Thyroid gland (tissue), 4 donors: ENCODE measurements around the gene ATAD3A.

Experiments
- CTCF ChIP-seq, 6 experiments: fragments of 200-600 bp in 3 of 6; fragments of 450-650 bp in 3 of 6; sonication (generic) in 3 of 6; IDR thresholded peaks; one replicate each; pipeline ENCODE4 v1.5.1; 2016 to 2019; ENCODE audit warnings: antibody characterized with exemption in 6 of 6, mild to moderate bottlenecking in 2 of 6, inconsistent platforms in 1 of 6, moderate library complexity in 1 of 6
- POLR2A ChIP-seq, 2 donors: fragments of 450-650 bp; IDR thresholded peaks; one replicate each; pipeline ENCODE4 v1.6.1; 2017; ENCODE audit warnings: antibody characterized with exemption in 2 of 2, mild to moderate bottlenecking in 2 of 2, moderate library complexity in 1 of 2

DNA sequence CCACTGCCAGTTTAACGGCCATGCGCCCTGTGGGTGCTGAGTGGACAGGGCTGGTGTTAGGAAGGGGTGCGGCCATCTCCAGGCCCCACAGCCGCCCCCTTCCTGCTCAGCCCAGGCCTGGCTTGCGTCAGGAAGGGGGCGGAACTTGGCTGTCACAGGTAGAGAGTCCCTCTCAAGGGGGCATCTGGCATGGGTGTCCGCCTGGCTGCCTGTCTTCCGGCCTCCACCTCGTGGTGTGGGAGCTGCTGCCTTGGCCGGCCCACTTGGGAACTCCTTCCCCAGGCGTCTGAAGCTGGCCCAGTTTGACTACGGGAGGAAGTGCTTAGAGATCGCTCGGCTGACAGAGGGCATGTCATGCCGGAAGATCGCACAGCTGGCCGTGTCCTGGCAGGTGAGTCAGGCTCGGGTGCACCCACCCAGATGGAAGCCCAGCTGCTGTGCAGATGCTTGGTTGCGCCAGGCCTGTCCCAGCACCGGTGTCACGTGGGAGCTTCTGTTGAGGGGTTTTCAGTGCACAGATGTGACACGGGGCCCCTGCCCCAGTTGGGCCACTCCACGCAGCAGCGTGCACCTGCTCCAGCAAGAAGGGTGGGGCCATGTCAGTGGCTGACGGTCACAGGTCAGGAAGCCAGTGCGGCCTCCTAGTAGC lies 49.5 kb upstream of the ATAD3A start:
- peak in 1 of 6 experiments; percentile 12 for TF ChIP-seq CTCF (IDR thresholded peaks at IDR 0.05)
- TF ChIP-seq POLR2A (IDR thresholded peaks at IDR 0.05), result peak in 1 of 2 donors; percentile 58
